GM19035 (cell line): ENCODE results near the gene ALDH3A2.

Source experiments
- ATAC-seq: cut with Tn5 transposase; IDR thresholded peaks from one replicate; pipeline ENCODE4 v1.9.1; 2021; ENCODE audit not compliant: unreplicated experiment

Gene ALDH3A2

GRCh38 chr17:19713901-19714361 is 65.4 kb downstream of the ALDH3A2 start:
- no peak for ATAC-seq

- no peak for ATAC-seq
These were observed 66.2 kb downstream of the ALDH3A2 start for GRCh38 chr17:19714542-19715411.

GRCh38 chr17:19716108-19717030 is 67.8 kb downstream of the ALDH3A2 start, which contains the start of gene SLC47A2:
TSS of gene SLC47A2 (minus strand) at chr17:19716584. CDS start at chr17:19716555, 29 bp downstream.
- ATAC-seq: no peak

DNA sequence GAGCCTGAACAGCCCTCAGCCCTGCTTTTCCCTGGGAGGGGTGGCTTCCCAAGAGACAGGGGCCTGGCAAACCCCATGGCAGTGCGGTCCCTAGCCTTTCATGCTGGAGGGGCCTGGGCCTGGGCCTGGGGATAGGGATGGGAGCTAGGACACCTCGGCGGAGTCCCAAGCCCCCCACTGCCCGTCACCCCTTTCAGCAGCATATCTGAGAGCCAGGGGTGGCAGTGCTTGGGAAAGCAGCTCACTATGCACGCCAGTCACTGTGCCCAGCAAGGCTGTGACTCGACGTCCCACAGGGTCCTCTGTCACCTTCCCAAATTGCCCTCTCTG is 68.4 kb downstream of the ALDH3A2 start:
- ATAC-seq: no peak

- no peak for ATAC-seq
These were observed 68.9 kb downstream of the ALDH3A2 start for GRCh38 chr17:19717411-19717908.

DNA sequence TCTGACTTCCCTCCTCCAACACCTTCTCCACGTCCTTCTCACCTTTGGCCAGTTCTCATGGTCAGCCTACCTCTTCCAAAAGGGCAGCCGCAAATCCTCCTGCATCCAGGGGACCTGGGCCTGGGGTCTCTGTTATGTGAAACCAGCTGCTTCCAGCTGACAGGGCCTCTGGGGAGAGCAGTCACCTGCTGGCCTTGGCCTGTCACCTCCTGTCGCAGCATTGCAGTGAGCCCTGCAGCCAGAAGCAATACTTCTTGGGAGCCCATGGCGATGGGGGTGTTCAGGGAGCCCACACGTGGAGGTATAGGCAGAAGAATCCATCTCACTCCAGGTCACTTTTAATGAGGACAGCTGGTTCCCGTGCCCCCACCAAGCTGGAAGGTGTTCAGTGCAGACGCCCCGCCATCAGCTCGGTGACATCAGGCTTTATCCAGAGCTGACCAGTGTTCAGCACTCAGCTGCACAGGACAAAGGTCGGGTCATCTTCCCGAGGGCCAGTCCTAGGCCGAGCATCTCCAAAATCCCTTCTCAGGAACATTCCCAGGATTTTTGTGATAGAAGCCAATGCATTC is 69.6 kb downstream of the ALDH3A2 start:
- no peak for ATAC-seq

GRCh38 chr17:19718613-19719354 is 70.2 kb downstream of the ALDH3A2 start:
- ATAC-seq: no peak

GRCh38 chr17:19719355-19720209 is 71.0 kb downstream of the ALDH3A2 start:
- no peak for ATAC-seq

GRCh38 chr17:19720210-19720475 is 71.6 kb downstream of the ALDH3A2 start:
- no peak for ATAC-seq

GRCh38 chr17:19720631-19721426 is 72.3 kb downstream of the ALDH3A2 start:
- ATAC-seq: no peak

- no peak for ATAC-seq
These were observed 75.4 kb downstream of the ALDH3A2 start for GRCh38 chr17:19723964-19724363.

DNA sequence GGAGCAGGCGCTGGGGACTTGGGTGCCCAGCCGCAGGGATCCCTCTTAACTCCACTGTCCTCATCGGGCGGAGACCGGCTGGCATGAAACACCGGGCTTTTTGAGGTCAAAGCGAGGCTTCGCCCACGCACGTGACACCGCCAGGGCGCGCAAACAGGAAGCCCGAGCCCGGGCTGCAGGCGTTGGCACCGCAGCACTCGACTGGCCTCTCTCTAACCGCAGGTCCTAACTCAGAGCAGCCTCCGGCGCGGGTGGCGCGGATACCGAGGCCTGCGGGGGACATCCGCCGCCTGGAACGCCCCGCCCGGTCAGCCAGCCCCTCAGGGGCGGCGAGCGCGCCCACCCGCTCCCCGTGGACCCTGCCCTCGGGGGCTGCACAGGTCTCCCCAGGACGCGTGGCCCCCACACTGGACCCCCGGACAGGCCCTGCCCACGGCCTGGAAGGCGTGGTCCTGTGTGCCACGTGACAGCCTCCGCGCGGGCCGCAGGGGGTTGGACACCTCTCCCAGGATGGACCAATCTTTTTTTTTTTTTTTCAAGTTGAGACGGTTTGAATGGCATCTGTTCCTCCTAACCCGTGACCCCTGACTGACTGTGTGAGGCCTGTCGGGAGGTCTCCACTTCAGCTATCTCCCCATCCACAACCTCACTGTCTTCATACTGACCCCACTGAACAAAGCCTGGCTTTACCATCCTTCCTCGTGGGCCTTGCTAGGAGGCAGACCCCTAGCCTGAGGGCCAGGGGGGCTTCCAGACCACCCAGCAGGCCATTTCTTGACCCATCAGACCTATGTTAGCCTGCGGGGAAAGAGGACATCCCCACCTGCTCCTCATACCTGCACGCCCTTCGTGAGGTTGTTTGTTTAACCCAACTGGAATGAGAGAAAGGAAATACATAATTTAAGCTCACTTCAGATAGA is 76.2 kb downstream of the ALDH3A2 start:
- ATAC-seq: no peak

- no peak for ATAC-seq
These were observed 76.9 kb downstream of the ALDH3A2 start for GRCh38 chr17:19725486-19725885.

DNA sequence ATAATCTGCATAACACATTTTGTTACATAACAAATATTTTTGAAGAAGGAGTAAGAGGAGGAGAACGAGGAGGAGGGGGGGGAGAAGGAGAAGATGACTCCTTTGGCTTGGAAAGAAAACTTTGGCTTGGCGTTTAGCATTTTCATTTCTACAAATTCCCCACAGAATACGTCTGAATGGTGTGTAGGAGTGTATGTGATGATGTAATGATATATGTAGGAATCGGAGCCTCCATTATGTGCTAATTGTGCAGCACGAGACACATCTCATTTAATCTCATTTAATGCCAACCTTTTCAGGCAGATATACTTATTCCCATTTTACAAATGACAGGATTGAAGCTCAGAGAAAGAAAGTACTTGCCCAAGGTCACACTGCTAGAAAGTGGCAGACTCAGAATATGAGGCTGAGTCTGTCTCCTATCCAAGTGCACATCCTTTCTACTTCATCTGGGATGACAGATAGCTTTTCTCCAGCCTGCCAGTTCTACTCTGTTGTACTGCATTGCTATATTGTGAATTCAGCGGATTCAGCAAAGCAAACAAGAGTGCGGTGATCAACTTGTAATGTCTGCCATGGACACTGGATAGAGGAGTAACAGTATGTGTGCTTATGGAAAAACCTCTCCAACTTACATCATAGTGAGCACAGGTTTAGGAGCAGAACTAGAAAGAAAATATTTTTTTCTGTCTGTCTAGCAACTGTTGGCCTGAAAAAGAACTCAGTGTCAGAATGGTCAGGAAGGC is 78.3 kb downstream of the ALDH3A2 start:
- ATAC-seq: no peak
